Mammary epithelial cell (primary cell): ENCODE results near the gene ARFGAP1.

Experiments
- CTCF ChIP-seq, 2 donors: IDR thresholded peaks in 1 of 2; conservative IDR thresholded peaks in 1 of 2; 2 replicates each; pipeline ENCODE4 v1.5.1; 2011 to 2012; ENCODE audit warnings: inconsistent platforms in 2 of 2, low read length in 2 of 2, mild to moderate bottlenecking in 2 of 2, control low read depth in 1 of 2, low read depth in 1 of 2; ENCODE audit not compliant: insufficient read depth in 1 of 2; ENCODE audit errors: extremely low read depth in 1 of 2
- EZH2 ChIP-seq: IDR thresholded peaks from 2 replicates; pipeline ENCODE4 v1.6.1; 2012; ENCODE audit warnings: low read length, inconsistent platforms, borderline replicate concordance

- TF ChIP-seq CTCF (conservative IDR thresholded peaks at IDR 0.05 in 1 of 2, IDR thresholded peaks at IDR 0.05 in 1 of 2; ENCODE audit: extremely low read depth in 1 of 2, insufficient read depth in 1 of 2, low read depth in 1 of 2, low read length in 2 of 2) (no peak), EZH2 (no peak)
These were observed 7.8 kb downstream of the ARFGAP1 start for GRCh38 chr20:63280371-63280770.
